Neuronal stem cell (in vitro differentiated cells): ENCODE data around the gene AP1S3.

Source experiments
- DNase-seq: peaks from one replicate; pipeline ENCODE4 v3.0.0-alpha.2; 2013; ENCODE audit warnings: low spot score
- H2AFZ ChIP-seq: one replicate; pipeline ENCODE4 v1.6.1; 2013; ENCODE audit warnings: mild to moderate bottlenecking, low read length, inconsistent platforms
- H2AK5ac ChIP-seq: 2 replicates; pipeline ENCODE4 v1.6.1; 2013; ENCODE audit warnings: low read depth, mild to moderate bottlenecking, inconsistent platforms, low read length, moderate library complexity, mixed read lengths
- H2BK120ac ChIP-seq: 2 replicates; pipeline ENCODE4 v1.6.1; 2013; ENCODE audit warnings: low read depth, mild to moderate bottlenecking, inconsistent platforms, low read length, moderate library complexity, mixed read lengths
- H2BK12ac ChIP-seq: one replicate; pipeline ENCODE4 v1.6.1; 2013; ENCODE audit warnings: low read length, inconsistent platforms
- H2BK15ac ChIP-seq: 2 replicates; pipeline ENCODE4 v1.6.1; 2013; ENCODE audit warnings: mild to moderate bottlenecking, low read length, inconsistent platforms, mixed read lengths
- H2BK5ac ChIP-seq: one replicate; pipeline ENCODE4 v1.6.1; 2013; ENCODE audit warnings: inconsistent platforms, mild to moderate bottlenecking, low read length, moderate library complexity
- H3K14ac ChIP-seq: one replicate; pipeline ENCODE4 v1.6.1; 2013; ENCODE audit warnings: low read length, inconsistent platforms
- H3K18ac ChIP-seq: 2 replicates; pipeline ENCODE4 v1.6.1; 2013; ENCODE audit warnings: low read length, inconsistent platforms
- H3K23ac ChIP-seq: 2 replicates; pipeline ENCODE4 v1.6.1; 2013; ENCODE audit warnings: low read depth, mild to moderate bottlenecking, mixed read lengths, low read length, inconsistent platforms; ENCODE audit not compliant: poor library complexity
- H3K27ac ChIP-seq: replicated peaks from 3 replicates; pipeline ENCODE4 v1.5.1; 2013; ENCODE audit warnings: low read length, inconsistent platforms
- H3K27me3 ChIP-seq, 3 experiments: 2 replicates each; pipeline ENCODE4 v1.6.1; 2013; ENCODE audit warnings: low read length in 3 of 3, mild to moderate bottlenecking in 2 of 3, inconsistent platforms in 1 of 3, low read depth in 1 of 3, mixed read lengths in 1 of 3, moderate library complexity in 1 of 3; ENCODE audit not compliant: control insufficient read depth in 3 of 3, insufficient read depth in 3 of 3
- H3K36me3 ChIP-seq, 2 donors: replicated peaks in 1 of 2; 2 replicates each; pipeline ENCODE4 v1.6.1; 2013; ENCODE audit warnings: low read length in 2 of 2; ENCODE audit not compliant: control insufficient read depth in 2 of 2, insufficient read depth in 2 of 2
- H3K4ac ChIP-seq: 2 replicates; pipeline ENCODE4 v1.6.1; 2013; ENCODE audit warnings: inconsistent platforms, mild to moderate bottlenecking, low read length, moderate library complexity
- H3K4me1 ChIP-seq, 2 donors: 1 replicate in 1 of 2; 2 replicates in 1 of 2; pipeline ENCODE4 v1.6.1; 2013; ENCODE audit warnings: low read length in 2 of 2, low read depth in 1 of 2; ENCODE audit not compliant: control insufficient read depth in 2 of 2, insufficient read depth in 1 of 2
- H3K4me2 ChIP-seq: one replicate; pipeline ENCODE4 v1.6.1; 2013; ENCODE audit warnings: mild to moderate bottlenecking, low read length, inconsistent platforms; ENCODE audit not compliant: insufficient read depth, poor library complexity, severe bottlenecking
- H3K4me3 ChIP-seq, 2 donors: 2 replicates each; pipeline ENCODE4 v1.5.1; 2013; ENCODE audit warnings: low read length in 2 of 2, mild to moderate bottlenecking in 2 of 2, inconsistent platforms in 1 of 2, moderate library complexity in 1 of 2
- H3K79me1 ChIP-seq: one replicate; pipeline ENCODE4 v1.6.1; 2013; ENCODE audit warnings: low read depth, mild to moderate bottlenecking, inconsistent platforms, low read length, moderate library complexity
- H3K9ac ChIP-seq: one replicate; pipeline ENCODE4 v1.6.1; 2013; ENCODE audit warnings: mild to moderate bottlenecking, low read depth, low read length, inconsistent platforms; ENCODE audit not compliant: poor library complexity
- H3K9me3 ChIP-seq, 2 donors: replicated peaks in 1 of 2; 2 replicates each; pipeline versions ENCODE3 to v1.6.1; 2013; ENCODE audit warnings: low read length in 2 of 2, mild to moderate bottlenecking in 2 of 2, inconsistent platforms in 1 of 2, low read depth in 1 of 2, mixed read lengths in 1 of 2, moderate library complexity in 1 of 2; ENCODE audit not compliant: control insufficient read depth in 2 of 2, insufficient read depth in 1 of 2
- H4K8ac ChIP-seq: one replicate; pipeline ENCODE4 v1.6.1; 2013; ENCODE audit warnings: low read depth, mild to moderate bottlenecking, inconsistent platforms, low read length, moderate library complexity
- H4K91ac ChIP-seq: one replicate; pipeline ENCODE4 v1.6.1; 2013; ENCODE audit warnings: low read length, low read depth, mild to moderate bottlenecking, inconsistent platforms; ENCODE audit not compliant: poor library complexity
- WGBS, 2 donors: extraction: QIAGEN DNeasy Blood & Tissue Kit; methylation state at CpG; one replicate each; pipeline ENCODE4 v1.1.7; 2013; ENCODE audit warnings: missing lambda C conversion rate in 2 of 2, mixed read lengths in 1 of 2; ENCODE audit not compliant: insufficient read length in 2 of 2, insufficient replicate concordance in 1 of 2; ENCODE audit errors: extremely low coverage in 2 of 2; 5-methylcytosine and 5-hydroxymethylcytosine counted together

Gene AP1S3

GRCh38 chr2:223767341-223767740 is 70.0 kb downstream of the AP1S3 start:
- Histone ChIP-seq H3K36me3 (no peaks in the 10 kb centered on the region), H3K4me1 (no peaks in the 10 kb centered on the region), H3K27ac (no peak overlapping the region), H3K27me3 (no peaks in the 10 kb centered on the region), H3K23ac (no peak overlapping the region), H3K4ac (no peak overlapping the region), H3K4me2 (no peak overlapping the region), H4K91ac (no peak overlapping the region), H2BK5ac (no peak overlapping the region), H3K18ac (no peak overlapping the region), H3K4me3 (no peak overlapping the region), H3K9ac (no peak overlapping the region), H3K79me1 (no peaks in the 10 kb centered on the region), H2BK120ac (no peak overlapping the region), H4K8ac (no peak overlapping the region), H2AFZ (no peak overlapping the region), H3K14ac (no peak overlapping the region), H2AK5ac (no peak overlapping the region), H3K9me3 (no peaks in the 10 kb centered on the region), H2BK15ac (no peak overlapping the region), H2BK12ac (no peak overlapping the region)
- no peak for DNase-seq

- no peak for DNase-seq
- no peak overlapping the region for H2BK15ac ChIP-seq
- H3K4ac ChIP-seq, result no peak overlapping the region
- H3K4me3 ChIP-seq, result no peak overlapping the region
- H3K9me3 ChIP-seq, result no peaks in the 10 kb centered on the region
- no peak overlapping the region for H3K18ac ChIP-seq
- H2BK12ac ChIP-seq, result no peak overlapping the region
- no peak overlapping the region for H2BK5ac ChIP-seq
- H3K36me3 ChIP-seq, result no peaks in the 10 kb centered on the region
- H2BK120ac ChIP-seq, result no peak overlapping the region
- no peak overlapping the region for H2AFZ ChIP-seq
- H3K9ac ChIP-seq, result no peak overlapping the region
- H3K79me1 ChIP-seq, result no peaks in the 10 kb centered on the region
- no peak overlapping the region for H2AK5ac ChIP-seq
- no peak overlapping the region for H3K23ac ChIP-seq
- H3K27ac ChIP-seq, result no peak overlapping the region
- H3K27me3 ChIP-seq, result no peaks in the 10 kb centered on the region
- no peak overlapping the region for H4K8ac ChIP-seq
- no peak overlapping the region for H4K91ac ChIP-seq
- no peaks in the 10 kb centered on the region for H3K4me1 ChIP-seq
- no CpG with 5 or more reads among the region's 6 CpGs for WGBS, 2 donors
- H3K14ac ChIP-seq, result no peak overlapping the region
- no peak overlapping the region for H3K4me2 ChIP-seq
These were observed 72.1 kb downstream of the AP1S3 start for GRCh38 chr2:223765221-223765785.

DNA sequence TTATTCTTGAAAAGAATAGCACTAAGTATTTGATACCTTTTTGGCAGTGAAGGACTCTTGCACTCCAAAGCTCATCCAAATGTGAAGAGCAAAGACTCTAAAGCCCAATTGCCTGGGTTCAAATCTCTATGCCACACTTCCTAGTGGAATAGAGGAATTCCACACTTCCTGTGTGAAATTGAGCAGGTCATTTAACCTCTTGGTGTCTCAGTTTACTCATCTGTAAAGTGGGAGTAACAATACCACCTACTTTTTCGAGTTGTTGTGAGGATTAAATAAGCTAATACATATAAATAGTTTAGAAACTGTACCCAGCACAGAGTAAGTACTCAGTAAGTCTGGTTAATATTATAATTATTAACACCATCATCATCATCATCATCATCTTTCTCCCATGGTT is 72.6 kb downstream of the AP1S3 start:
- H2BK5ac ChIP-seq, result no peak overlapping the region
- H2BK120ac ChIP-seq, result no peak overlapping the region
- no peak overlapping the region for H2AFZ ChIP-seq
- H3K23ac ChIP-seq, result no peak overlapping the region
- H2BK12ac ChIP-seq, result no peak overlapping the region
- H2BK15ac ChIP-seq, result no peak overlapping the region
- no peak overlapping the region for H2AK5ac ChIP-seq
- no peak overlapping the region for H3K9ac ChIP-seq
- no peak overlapping the region for H3K14ac ChIP-seq
- no CpG with 5 or more reads among the region's 1 CpG for WGBS, 2 donors
- H4K8ac ChIP-seq, result no peak overlapping the region
- no peaks in the 10 kb centered on the region for H3K9me3 ChIP-seq
- no peaks in the 10 kb centered on the region for H3K79me1 ChIP-seq
- no peak overlapping the region for H4K91ac ChIP-seq
- H3K36me3 ChIP-seq, result no peaks in the 10 kb centered on the region
- no peak overlapping the region for H3K18ac ChIP-seq
- DNase-seq, result no peak
- no peak overlapping the region for H3K4me2 ChIP-seq
- no peak overlapping the region for H3K27ac ChIP-seq
- H3K4me1 ChIP-seq, result no peaks in the 10 kb centered on the region
- no peak overlapping the region for H3K4ac ChIP-seq
- H3K27me3 ChIP-seq, result no peaks in the 10 kb centered on the region
- no peak overlapping the region for H3K4me3 ChIP-seq

DNA sequence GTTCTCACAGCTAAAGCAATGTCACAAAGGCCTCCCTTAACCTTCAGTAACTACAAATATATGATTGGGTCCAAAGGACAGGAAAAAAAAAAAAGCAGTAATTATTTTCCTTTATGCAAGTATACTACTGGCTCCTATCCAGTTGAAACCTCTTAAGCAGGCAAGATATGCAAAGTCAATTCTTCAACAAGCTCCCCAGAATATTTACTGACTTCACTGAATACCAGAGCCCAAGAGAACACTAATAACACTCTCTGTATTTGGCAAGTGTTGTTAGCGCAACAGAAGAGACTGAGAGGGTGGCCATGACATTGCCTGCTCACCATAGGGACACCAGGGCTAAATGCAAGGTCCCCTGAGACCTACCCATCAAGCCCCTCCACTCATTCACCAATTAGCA is 74.5 kb downstream of the AP1S3 start:
- Histone ChIP-seq H2BK120ac (no peak overlapping the region), H3K27ac (no peak overlapping the region), H4K8ac (no peak overlapping the region), H2AFZ (peak overlapping the region; percentile 6), H3K23ac (no peak overlapping the region), H3K14ac (no peak overlapping the region), H3K79me1 (no peaks in the 10 kb centered on the region), H3K27me3 (no peaks in the 10 kb centered on the region), H2AK5ac (no peak overlapping the region), H3K4me3 (no peak overlapping the region), H2BK15ac (no peak overlapping the region), H3K9ac (no peak overlapping the region), H3K9me3 (no peaks in the 10 kb centered on the region), H2BK12ac (no peak overlapping the region), H4K91ac (no peak overlapping the region), H3K4ac (no peak overlapping the region), H3K4me1 (no peaks in the 10 kb centered on the region), H3K18ac (no peak overlapping the region), H3K36me3 (no peaks in the 10 kb centered on the region), H3K4me2 (no peak overlapping the region), H2BK5ac (no peak overlapping the region)
- WGBS, 2 donors, result no CpG with 5 or more reads among the region's 1 CpG
- no peak for DNase-seq
